Stimulated activated CD8-positive, alpha-beta memory T cell treated with anti-CD3 and anti-CD28 coated beads, Interleukin-2, amount 100 ng/mL, for 1 hour (primary cell): Measurements from ENCODE around the gene BCL2L12.
"Not testable (repeated sequence)": the region's sequence is repeated elsewhere in the genome, so short reads cannot be mapped to it uniquely, and the experiment has no call there.

ENCODE experiments used
- DNase-seq, 2 donors: peaks; one replicate each; pipeline ENCODE4 v3.0.0-alpha.2; 2020; ENCODE audit warnings: low read depth in 2 of 2

BCL2L12 gene

DNA sequence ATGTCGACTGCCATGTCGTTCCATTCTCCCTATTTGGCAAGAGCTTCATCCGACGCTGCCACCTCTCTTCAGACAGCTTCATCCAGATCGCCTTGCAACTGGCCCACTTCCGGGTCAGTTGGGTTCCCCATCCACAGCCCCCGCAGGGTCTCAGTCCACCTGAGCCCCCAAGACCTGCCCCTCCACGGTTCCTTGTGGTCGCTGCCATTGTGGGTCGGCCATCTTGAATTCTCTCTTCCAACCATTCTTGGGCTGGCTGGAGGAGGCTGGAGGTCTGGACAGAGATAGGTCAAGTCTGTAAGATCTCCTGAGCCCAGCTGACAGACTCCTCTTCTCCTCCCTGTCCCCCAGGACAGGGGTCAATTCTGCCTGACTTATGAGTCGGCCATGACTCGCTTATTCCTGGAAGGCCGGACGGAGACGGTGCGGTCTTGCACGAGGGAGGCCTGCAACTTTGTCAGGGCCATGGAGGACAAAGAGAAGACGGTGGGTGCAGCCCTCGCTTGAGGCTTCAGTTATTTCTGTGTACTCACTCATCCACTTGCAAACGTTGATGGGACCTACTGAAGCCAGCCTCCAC is 44.7 kb downstream of the BCL2L12 start:
- no peak for DNase-seq

DNA sequence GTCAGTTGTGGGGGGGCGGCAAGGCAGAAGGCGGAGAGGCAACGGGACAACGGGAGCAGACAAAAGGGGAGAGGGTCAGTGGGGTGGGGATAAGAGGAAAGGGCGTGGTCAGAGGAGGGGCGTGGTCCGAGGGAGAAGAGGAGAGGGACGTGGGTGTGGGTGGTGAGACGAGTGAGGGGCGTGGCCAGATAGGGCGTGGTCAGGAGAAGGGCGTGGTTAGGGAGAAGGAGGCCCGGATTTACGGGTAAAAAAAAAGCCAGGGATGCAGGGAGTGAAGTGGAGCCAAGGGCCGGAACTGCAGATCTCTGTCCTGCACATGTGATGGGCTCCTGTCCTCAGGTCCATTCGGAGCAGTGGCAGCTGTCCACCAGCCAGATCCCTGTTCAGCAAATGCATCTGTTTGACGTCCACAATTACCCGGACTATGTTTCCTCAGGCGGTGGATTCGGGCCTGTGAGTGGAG is 46.7 kb downstream of the BCL2L12 start:
- no peak for DNase-seq

DNA sequence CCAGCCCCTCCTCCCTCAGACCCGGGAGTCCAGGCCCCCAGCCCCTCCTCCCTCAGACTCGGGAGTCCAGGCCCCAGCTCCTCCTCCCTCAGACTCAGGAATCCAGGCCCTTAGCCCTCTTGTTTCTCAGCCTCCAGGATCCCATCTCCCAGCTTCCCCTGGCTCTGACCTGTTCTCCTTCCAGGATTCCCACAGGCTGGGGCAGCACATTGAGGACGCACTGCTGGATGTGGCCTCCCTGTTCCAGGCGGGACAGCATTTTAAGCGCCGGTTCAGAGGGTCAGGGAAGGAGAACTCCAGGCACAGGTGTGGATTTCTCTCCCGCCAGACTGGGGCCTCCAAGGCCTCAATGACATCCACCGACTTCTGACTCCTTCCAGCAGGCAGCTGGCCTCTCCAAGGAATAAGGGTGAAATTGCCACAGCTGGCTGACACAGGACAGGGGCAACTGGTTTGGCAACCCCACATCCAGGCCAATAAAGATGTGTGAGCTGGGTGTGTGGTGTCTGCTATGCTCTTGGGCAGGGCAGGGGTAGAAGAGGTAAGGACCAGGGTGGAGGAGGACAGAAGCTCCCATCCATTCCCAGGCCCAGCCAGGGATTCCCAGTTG is 47.6 kb downstream of the BCL2L12 start:
- DNase-seq: no peak

DNA sequence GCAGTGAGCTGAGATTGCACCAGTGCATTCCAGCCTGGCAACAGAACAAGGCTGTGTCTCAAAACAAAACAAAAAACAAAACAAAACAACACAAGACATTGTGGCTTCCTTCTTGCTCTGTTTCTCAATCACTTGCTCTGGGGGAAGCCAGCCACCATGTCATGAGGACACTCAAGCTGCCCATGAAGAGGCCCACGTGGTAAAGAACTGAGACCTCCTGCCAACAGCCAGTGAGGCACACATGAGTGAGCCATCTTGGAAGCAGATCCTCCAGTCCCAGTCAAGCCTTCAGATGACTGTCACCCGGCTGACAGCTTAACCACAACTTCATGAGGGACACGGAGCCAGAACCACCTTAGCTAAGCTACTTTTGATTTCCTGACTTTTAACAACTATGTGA is 50.4 kb downstream of the BCL2L12 start:
- DNase-seq: no peak

DNA sequence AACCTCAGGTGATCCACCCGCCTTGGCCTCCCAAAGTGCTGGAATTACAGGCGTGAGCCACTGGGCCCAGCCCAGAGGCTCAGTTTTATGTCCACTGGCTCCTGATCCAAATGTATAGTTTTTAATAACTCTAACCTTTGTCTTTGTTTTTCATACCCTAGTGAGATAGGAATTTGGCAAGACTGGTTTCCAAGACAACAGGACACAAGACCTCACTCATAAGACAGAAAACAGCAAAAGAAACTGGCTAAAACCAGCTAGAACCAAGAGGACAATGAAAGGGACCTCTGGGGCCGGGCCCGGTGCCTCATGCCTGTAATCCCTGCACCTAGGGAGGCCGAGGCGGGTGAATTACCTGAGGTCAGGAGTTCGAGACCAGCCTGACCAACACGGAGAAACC is 52.8 kb downstream of the BCL2L12 start:
- DNase-seq: no peak

DNA sequence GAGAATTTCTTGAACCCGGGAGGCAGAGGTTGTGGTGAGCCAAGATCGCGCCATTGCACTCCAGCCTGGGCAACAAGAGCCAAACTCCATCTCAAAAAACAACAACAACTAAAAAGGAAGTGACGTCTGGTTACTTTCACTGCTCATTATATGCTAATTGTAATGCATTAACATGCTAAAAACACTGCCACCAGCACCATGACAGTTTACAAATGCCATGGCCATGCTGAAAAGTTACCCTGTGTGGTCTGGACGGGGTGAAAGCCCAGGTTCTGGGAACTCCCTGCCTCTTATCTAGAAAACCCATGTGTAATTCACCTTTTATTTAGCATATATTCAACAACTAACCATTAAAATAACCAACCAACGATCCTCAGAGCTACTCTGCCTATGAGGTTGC is 53.3 kb downstream of the BCL2L12 start:
- no peak for DNase-seq

DNA sequence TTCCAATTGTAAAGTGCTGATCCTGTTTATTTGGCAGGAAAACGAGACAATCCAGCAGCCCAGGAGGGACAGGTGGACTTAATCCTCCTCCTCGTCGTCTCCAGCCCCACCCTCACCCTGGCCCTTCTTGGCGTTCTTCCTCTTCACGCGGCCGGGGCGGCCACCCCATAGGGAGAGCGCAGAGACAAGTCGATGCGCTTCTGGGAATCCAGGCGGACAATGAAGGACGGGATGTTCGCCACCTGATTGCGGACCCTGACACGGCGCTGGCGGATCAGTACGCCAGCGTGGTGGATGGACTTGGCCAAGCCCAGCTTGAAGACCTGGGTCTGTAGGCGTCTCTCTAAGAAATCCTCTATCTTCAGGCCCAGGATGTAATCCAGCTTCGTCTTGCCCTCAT is 53.7 kb downstream of the BCL2L12 start:
- not testable (repeated sequence) for DNase-seq
